Stimulated activated CD8-positive, alpha-beta memory T cell treated with anti-CD3 and anti-CD28 coated beads, Interleukin-4, amount 100 ng/mL, for 4 hours (primary cell): ENCODE measurements around the gene CBX5.
"Not testable (repeated sequence)": the region's sequence is repeated elsewhere in the genome, so short reads cannot be mapped to it uniquely, and the experiment has no call there.

Experiments
- DNase-seq, 2 donors: peaks; one replicate each; pipeline ENCODE4 v3.0.0-alpha.2; 2020; ENCODE audit warnings: low read depth in 2 of 2, low spot score in 1 of 2

The CBX5 gene

DNA sequence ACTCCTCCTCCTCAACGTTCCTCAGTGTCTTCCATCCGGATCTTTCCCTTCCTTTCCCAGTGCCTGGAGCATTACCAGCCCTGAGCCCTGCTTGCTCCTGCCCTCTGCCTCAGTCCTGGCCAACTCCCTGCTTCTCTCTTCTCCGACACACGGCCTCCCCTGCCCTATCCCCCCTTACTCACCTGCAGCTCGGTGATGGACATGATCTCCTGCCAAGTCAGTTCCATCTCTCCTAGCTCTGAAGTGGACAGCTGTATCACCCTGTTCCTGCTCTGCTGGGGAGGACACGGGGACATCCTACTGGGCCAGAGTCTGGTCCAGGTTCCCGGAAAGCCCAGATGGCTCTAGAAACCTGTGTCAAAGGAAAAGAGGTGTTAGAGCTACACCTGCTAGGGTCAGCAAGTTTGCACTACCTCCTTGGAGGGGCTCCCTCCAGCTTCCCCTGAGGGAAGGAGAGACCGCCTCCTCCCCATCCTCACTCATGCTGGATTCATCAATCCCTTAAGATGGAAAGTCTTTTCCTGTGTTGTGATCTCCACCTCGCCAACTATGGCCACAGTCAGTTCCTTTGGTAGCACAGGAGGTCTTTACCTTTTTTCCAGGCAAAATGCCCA is 15.1 kb upstream of the CBX5 start:
- DNase-seq: no peak

DNA sequence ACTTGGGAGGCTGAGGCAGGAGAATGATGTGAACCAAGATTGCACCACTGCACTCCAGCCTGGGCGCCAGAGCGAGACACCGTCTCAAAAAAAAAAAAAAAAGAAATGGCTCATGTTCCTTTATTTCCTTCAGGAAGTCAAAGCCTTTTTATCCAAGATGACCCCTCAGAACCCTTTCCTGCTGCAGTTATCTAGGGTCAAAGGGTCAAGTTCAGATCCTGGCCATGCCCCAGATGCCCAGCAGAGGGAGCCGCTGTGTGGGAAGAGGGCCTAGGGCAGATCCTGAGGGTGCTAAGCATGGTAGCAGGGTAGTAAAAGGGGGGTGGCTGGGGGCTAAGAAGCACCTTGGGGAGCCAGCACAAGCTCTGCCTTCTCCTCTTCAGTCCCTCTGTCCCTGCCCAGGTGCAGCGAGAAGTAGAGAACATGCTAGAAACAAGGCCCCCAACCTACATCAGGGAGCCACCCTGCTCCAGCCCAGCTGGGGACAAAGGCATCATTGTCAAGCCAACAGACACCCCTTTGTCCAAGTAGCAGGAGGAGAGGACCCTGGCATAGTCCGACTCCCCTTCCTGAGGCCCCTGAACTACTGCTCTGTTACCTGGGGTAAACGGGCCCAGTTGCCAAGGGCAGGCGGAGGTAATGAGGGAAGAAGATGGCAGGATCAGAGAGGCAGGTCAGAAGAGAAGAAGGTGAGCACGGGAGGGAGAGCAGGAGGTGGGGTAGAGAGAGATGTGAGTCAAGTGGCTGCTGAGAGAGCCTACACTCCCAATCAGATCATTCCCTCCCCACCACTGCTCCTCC is 14.4 kb upstream of the CBX5 start:
- DNase-seq: no peak

GRCh38 chr12:54292931-54293241 is 13.0 kb upstream of the CBX5 start:
- DNase-seq: no peak

DNA sequence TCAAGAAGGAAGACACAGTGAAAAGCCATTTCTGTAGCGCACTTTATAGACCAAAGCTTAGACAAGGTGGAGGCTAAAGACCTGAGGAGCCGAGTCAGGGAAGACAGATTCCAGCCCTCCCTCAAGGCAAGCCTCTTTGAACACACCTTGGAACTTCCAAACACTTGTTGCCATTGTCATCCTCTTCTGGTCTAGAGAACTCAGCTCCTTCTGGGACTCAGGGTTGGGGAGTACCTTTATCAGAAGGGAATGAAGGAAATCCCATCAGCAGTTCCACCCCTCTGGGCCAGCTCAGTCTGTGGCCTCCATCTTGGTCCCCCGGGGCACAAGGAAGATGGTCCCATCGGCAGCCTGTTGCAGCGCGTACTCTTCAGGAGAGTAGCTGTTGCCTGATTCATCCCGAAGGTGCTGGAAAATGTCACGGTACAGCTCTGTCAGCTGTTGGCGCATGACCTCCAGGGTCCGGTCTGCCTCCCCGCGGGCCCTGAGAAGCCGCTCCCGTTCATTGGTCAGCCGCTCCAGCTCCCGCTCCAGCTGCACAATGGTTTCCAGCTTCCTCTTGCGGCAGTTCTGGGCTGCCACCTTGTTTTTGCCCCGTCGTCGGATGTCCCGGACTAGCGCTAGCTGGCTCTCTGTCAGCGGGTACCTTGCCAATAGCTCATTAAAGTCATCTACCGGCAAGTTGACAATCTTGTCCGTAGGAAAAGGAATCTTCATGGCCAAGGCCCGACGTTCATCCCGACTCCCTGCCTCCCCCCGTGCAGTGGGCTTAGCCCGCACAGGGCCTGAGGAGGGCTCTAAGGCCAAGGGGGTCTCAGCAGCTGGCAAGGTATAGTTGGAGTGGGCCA is 12.4 kb upstream of the CBX5 start:
- DNase-seq: no peak

GRCh38 chr12:54287261-54288157 is 7.6 kb upstream of the CBX5 start:
- no peak for DNase-seq

DNA sequence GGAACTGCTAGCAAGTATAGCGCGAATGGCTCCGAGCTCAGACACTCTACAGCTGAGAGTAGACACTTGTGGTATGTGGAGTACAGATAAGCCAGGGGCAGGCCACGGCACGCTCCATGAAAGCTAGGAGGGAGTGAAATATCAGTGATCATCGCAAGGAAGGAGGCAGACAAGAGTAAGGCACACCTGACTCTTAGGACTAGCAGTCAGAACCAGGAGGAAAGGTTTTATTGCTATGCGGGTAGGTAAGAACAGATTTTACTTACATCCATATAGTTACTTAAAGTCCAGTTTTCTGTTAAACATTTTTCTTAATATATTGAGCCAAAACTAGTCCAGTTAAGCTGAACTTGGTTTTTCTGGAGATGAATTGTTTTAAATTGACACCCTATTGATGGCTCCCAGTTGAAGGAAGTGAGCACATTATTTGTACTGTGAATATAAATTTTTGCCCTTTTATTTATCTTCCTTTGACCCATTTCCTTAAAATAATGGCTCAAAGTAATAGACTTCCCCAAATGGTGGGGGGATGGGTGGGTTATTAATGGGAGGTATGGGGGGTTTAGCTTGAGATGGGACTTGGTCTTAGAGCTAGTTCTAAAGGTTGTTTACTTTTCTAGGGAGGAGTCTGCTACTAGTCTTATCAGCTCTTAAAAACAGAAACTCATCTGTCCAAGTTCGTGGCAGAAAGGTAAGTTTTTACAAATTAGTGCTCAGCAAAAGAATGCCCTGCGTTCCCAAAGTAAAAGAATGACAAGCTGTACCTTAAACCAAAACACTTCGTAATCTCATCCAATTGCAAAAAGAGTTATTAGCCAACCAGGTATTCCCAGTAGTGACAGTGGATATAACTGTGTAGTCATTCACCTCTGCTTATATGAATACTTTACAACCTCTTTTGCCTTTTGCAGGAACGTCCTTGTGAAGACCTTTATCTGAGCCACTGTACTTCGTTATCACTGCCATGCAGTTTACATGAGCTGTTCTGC is 6.4 kb upstream of the CBX5 start:
- no peak for DNase-seq

DNA sequence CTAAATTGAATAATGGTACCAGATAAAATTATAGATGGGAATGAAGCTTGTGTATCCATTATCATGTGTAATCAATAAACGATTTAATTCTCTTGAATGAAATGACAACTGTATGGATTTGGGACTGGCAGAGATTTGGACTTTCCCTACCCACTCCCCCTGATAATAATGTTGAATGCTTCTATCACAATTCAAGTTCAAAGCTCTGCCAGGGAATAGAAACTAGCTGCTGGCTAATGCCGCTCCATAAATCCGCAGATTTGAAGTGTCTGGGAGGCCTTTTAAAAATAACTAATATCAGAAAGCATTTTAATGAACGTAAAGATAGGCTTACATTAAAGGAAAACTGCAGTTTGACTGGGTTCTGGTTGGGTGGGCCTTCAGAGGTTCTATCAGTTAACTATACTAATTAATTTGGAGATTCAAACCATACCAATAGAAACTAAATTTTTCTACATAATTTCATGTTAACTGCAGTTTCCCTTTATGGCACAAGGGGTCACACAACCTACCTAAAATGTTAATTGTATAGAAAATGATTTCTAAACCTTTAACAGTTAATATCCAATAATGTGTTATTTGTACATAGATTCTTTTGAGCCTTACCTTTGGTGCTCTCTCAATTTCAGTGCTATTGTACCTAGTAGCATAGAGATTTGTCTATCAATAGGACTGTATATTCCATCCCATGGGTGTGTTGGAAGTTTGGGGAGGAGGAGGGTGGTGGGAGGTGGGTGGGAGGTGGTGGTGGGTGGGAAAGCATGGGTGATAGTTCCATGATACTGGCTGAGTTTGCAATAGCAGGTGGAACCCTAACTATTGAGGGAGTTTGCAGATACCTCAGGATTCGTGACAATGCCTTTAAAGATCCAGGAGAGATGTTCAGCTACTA is 5.5 kb upstream of the CBX5 start:
- DNase-seq: no peak

- not testable (repeated sequence) for DNase-seq
Measured at GRCh38 chr12:54284070-54284780, 4.3 kb upstream of the CBX5 start.

DNA sequence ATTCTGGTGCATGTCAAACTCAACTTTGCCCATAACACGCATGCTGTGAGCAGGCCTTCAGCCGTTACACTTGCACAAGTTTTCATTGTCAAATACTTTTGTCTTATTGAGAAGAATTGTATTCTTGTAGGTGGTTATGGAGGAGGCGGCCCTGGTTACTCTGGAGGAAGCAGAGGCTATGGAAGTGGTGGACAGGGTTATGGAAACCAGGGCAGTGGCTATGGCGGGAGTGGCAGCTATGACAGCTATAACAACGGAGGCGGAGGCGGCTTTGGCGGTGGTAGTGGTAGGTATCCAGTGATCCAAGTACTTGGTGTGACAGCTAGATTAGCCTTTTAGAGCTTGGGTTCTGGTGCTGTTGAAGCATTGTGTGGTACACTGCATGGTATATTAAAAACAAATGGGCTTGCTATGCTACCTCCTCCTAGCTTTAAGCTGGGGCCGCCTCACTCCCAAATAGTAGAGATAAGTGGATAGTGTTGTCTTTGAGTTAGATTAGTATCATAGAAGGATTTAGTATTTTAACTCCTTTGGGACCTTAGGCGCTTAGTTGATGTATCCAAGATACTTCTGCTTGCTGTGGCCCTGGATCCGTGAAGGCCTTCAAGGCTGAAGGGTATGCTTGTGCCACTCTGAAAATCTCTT is 3.1 kb upstream of the CBX5 start:
- no peak for DNase-seq

DNA sequence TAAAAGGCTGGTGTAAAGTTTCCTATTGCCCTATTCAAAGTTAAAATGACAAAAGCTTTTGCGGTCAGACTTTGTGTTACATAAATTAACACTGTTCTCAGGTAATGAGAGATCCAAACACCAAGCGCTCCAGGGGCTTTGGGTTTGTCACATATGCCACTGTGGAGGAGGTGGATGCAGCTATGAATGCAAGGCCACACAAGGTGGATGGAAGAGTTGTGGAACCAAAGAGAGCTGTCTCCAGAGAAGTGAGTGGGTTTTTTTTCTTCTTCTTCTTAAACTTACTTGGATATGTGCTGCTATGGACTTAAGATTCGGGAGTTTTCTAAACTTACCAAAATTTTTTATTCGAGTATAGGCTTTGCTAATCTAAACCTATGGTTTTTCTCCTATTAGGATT is 1.8 kb upstream of the CBX5 start:
- not testable (repeated sequence) for DNase-seq

DNA sequence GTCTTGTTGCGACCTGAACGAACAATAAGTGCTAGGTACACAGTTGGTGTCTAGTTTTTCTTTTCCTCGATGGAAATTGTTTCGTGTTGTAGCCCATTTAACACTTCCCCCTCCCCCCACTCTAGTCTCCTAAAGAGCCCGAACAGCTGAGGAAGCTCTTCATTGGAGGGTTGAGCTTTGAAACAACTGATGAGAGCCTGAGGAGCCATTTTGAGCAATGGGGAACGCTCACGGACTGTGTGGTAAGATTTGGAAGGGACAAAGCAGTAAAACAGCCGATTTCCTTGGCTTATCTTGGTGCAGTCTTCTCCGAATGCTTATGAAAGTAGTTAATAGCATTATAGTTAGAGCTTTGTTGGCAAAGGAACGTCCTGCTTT is 1.3 kb upstream of the CBX5 start:
- not testable (repeated sequence) for DNase-seq

DNA sequence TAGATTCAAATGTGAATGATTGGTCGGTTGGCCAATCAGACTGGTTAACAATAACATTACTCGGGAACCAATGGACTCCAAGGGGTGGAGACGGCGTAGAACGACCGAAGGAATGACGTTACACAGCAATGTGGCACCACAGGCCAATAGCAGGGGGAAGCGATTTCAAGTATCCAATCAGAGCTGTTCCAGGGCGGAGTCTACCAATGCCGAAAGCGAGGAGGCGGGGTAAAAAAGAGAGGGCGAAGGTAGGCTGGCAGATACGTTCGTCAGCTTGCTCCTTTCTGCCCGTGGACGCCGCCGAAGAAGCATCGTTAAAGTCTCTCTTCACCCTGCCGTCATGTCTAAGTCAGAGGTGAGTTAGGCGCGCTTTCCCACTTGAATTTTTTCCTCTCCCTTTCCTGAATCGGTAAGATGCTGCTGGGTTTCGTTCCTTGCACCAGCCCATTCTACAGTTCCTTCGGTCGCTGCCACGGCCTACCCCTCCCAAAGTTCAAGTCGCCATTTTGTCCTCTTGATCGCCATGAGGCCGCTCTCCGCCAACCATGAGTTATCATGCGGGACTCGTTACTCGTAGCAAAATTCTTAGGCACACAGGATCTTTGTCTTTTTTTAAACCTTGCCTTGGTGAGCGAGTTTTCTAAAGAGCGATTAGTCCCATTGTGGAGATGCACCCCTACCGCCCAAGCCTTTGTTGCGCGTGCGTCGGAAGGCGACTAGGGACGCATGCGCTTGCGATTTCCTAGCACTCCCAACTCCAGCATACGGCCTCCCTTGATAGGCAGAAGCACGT is 742 bp upstream of the CBX5 start, which contains the start of gene HNRNPA1:
Gene HNRNPA1 (plus strand): TSS at position 259 of the 793 bp plus-strand sequence. CDS start 82 bp downstream, at position 341.
- DNase-seq: peak; percentile 87 to 92

- DNase-seq: no peak
Measured at GRCh38 chr12:54279227-54279631, 693 bp downstream of the CBX5 start.

DNA sequence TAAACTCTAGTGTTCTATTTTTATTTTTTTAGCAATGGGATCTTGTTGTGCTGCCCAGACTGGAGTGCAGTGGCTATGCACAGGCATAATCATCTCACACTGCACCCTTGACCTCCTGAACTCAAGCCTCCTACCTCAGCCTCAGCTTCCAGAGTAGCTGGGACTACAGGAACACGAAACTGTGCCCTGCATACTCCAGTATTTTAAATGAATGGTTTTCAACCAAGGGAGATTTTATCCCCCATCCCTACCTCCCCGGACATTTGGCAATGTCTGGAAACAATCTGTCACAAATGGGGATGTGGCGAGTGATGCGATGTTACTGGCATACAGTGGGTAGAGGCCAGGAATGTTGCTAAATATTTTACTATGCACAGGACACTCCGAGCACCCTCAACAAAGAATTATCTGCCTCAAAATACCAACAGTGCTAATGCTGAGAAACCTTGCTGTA is 2.1 kb downstream of the CBX5 start:
- DNase-seq: no peak

GRCh38 chr12:54276368-54276767 is 3.6 kb downstream of the CBX5 start:
- DNase-seq: no peak

- no peak for DNase-seq
Measured at GRCh38 chr12:54273981-54274380, 5.9 kb downstream of the CBX5 start.

DNA sequence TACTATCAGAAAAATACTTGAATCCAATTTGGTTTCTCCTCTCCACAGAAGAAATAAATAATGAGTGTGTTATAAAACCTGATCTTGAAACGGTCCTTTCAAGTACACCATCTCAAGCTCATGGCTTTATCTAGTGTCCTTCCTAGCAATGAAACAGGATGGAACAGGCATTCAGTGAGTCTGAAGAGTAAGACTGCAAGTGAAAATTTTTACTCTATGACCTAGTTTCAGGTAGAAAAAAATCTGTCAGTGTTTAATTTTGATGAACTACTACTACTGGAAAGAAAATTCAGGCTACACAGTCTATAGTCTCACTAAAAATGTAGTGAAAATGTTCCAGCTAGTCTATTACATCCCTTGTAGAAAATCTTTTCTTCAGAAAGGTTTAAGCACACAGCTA is 7.7 kb downstream of the CBX5 start:
- no peak for DNase-seq
